HG02970 (cell line): ENCODE measurements around the gene CCDC154.
A peak's percentile ranks its signal among the peaks of the same experiment; 100 is the strongest.
"Not testable (repeated sequence)": the region's sequence is repeated elsewhere in the genome, so short reads cannot be mapped to it uniquely, and the experiment has no call there.

Source experiments
- ATAC-seq: cut with Tn5 transposase; IDR thresholded peaks from one replicate; pipeline ENCODE4 v1.9.1; 2021; ENCODE audit warnings: mild to moderate bottlenecking, moderate library complexity, moderate number of reproducible peaks; ENCODE audit not compliant: unreplicated experiment, low FRiP score

CCDC154 gene

GRCh38 chr16:1474796-1475551 lies 30.6 kb upstream of the CCDC154 start, which contains the start of gene CLCN7:
TSS of gene CLCN7 (minus strand) at chr16:1475028. CDS start at chr16:1474974, 54 bp downstream.
- peak; percentile 85 for ATAC-seq

- peak; percentile 20 for ATAC-seq
These were observed 29.9 kb upstream of the CCDC154 start for GRCh38 chr16:1474082-1474795.

DNA sequence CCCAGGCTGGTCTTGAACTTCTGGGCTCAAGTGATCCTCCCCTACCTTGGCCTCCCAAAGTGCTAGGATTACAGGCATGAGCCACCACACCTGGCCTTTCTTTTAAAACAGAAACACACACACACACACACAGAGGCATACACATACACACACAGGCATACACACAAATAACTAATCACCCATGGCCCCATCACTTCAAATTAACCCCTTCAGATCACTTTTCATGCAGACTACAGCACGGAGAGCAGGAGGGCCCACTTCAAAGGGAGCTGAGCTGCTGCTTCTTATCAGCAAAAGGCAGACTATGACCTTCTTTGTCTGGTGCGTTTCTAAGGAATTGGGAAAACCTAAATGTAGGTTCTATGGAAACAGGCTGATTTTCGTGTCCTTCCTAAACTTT lies 28.6 kb upstream of the CCDC154 start:
- no peak for ATAC-seq

- ATAC-seq, result no peak
These were observed 27.3 kb upstream of the CCDC154 start for GRCh38 chr16:1471569-1472194.

- no peak for ATAC-seq
These were observed 26.3 kb upstream of the CCDC154 start for GRCh38 chr16:1470481-1471251.

DNA sequence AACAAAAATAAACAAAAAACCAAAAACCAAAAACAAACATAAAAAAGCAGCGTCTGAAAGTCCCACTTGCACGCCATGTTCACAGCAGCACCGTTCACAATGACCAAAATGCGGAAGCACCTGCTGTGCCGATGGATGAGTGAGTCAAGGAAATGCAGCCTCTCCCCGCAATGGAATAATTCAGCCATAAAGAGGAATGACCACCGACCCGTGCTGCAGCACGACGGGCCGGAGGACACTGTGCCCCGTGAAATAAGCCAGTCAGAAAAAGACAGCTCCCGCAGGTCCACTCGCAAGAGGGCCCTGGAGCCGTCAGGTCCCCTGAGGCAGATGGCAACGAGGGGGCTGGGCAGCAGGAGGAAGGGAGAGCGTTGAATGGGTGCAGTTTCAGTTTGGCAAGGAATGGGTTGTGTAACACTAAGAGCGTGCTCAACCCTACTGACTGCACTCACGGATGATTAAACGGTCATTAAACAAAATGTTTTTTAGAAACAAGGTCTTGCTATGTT lies 25.4 kb upstream of the CCDC154 start:
- ATAC-seq, result no peak

- not testable (repeated sequence) for ATAC-seq
These were observed 24.8 kb upstream of the CCDC154 start for GRCh38 chr16:1469141-1469540.

GRCh38 chr16:1468426-1468810 lies 24.1 kb upstream of the CCDC154 start:
- ATAC-seq, result no peak

- ATAC-seq, result no peak
These were observed 22.7 kb upstream of the CCDC154 start for GRCh38 chr16:1466968-1467521.

DNA sequence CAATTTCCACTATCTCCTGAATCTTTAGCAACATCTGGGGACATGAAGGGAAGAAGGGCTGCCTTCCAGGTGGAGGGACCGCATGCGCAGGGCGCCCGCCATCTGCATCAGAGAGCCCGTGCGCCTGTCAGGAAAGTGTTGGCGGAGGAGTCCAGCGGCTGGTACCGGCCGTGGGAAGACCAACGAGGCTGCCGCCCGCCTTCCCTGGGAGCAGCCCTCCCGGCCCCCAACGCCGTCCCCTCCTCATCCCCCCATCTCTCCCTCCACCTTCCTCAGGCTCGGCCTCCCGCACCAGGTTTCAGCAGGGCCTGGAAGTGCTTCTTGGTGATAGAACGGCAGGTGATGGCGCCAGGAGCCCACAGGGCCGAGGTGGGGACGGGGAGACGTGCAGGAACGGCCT lies 21.7 kb upstream of the CCDC154 start:
- no peak for ATAC-seq

DNA sequence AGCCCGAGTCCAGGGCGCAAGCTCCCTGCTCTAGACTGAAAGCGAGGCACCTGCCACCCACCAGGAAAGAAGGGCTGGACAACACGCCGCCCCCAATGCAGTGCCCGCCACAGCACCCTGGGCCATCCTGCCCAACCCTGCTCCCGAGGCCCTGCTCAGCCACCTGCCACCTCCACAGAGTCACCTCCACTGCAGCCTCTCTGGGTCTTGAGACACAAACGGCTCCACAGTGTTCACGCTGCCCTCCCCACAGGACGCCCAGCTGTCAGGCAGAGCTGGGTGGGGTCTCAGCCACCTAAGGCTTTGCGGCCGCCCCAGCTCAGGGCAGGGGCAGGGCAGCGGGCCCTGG lies 21.2 kb upstream of the CCDC154 start:
- ATAC-seq, result no peak

DNA sequence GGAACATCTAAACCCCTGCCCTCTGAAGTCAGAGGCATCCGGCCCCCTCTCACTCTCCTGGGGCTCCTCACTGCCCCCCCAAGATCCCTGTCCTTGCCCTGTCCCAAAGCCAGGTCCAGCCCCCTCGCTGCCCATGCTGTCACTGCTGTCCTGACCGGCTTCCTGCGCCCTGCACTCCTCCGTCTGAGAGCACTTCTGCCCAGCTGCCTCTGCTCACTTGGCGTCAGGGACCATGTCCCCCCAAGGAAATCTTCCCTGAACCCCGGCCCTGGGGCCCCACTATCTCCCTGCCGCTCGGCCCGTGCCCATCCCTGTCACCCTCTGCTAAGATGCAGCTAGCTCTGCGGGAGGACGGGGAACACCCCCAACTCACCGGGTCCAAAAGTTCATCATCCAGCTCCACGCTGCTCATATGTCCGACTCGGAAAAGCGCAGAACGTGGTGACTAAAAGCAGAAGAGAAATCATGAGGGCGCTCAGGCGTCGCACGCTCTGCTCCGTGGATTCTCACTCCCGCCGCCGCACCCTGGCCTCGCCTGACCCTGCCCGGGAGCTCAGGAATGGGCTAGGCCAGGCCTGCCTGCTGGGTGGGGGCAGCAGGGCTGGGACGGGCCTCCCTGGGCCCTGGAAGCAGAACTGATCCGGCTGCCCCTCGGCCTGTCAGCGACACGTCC lies 20.7 kb upstream of the CCDC154 start:
- ATAC-seq, result no peak

DNA sequence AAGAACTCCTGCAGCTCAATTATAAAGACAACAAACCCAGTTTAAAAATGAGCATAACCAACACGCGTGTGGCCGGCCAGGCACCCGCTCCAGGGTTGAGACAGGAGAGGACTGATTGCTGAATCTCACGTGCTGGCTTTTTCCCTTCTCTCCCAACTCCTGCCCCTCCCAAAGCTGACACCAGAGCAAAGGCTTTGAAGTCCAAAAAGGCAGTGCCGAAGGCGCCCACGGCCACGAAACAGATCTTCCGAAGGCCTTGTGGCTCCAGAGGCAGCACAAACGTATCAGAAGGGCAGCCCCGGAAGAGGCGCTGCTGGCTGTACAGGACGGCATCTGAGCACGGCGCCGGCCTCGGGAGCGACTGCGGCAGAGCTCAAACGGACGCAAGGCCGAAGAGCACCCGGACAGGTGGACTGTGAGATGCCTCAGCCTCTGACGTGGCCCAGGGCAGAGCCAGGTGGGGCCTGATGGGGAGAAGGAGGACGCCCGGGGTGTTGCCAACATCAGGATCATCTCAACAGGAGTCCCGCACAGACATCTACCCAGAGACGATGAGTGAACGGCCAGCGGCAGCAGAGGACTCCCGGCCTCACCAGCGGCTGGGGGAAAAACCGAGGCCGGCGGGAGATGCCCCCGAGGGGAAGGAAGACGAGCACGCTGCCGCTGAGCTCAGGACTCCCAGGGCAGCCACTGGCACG lies 20.0 kb upstream of the CCDC154 start:
- ATAC-seq, result no peak

DNA sequence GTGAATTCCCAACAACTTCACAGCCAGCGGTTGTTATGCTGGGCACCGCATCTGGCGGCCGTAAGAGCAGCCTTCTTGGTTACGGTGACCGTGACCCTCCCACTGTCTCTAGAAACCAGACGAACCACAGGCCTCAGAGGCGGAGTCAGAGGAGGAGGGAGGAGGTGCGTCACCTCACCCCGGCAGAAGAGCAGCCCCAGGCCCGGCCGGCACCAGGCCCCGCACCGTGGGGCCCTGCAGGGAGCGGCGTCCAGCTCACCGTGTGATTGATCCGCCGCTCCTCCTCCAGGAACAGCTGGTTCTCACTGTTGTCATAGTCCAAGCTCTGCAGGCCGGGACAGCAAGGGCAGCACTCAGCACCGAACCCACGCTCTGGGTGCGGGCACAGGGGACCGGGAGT lies 16.8 kb upstream of the CCDC154 start:
- no peak for ATAC-seq

GRCh38 chr16:1460602-1461138 lies 16.3 kb upstream of the CCDC154 start:
- ATAC-seq, result no peak

DNA sequence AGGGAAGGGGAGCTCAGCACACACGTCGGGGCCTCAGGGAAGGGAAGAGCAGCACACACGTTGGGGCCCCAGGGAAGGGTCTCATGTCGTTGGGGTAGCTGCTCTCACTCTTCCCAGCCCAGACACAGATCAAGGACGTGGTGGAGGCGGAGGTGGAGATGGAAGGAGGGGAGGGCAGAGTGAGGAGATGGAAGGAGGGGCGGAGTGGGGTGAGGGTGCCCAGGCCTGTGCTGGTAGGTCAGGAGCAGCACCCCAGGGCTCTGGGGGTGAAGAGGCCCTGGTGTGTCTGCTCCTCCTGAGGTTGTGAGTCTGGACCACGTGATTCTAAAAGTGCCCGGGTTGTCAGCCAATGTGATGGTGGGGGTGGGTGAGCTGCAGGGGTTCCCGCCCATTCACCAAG lies 15.6 kb upstream of the CCDC154 start:
- no peak for ATAC-seq

DNA sequence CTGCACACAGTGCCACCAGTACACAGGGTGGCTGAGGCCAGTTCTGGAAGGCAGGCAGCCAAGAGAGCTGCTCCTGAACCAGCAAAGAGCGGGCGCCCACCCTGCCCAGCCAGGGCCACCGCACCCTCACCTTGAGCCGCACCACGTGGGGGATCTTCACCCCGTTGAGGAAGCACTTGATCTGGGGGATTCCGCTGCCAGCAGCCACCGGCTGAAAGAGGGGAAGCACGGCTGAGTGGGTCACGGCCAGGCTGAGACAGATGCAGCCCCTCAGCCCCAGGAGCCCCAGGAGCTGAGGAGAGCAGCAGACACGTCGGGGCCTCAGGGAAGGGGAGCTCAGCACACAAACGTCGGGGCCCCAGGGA lies 14.6 kb upstream of the CCDC154 start:
- no peak for ATAC-seq

DNA sequence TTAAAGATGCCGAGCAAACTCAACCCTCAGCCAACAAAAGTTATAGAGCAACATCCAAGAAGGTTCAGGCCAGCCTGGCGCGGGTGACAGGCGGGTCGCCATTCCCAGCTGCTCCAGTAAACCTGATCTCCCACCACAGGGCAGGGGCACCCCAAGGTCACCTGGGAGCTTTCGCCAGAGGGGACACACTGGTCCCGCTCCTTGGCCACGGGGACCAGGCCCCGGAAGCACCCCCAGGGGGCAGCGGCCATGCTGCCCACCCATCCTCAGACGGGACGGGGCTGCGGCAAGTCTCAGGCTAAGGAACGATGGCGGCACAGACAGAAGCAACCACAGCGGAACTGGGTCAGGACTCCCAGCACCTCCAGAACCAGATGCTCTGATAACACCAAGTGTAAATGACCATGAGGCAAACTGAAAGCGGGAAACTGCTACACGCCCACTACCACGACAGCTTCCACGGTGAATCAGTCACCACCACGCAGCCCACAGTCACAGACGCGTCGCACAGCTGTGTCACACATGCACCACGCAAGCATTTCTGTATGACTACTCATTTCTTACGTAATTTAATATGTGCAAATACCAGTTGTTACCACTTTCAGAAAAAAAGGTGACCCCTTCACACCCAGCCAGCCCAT lies 14.1 kb upstream of the CCDC154 start:
- ATAC-seq, result no peak
